ENCODE measurements around the gene STRBP. TPM values are rescaled to one million over a fixed set of nuclear protein-coding genes. Genes with fewer than 3 reads are reported as not detected.

Gene STRBP
- total RNA-seq, 1 experiment from 2014 or later = 40.3 TPM

DNA sequence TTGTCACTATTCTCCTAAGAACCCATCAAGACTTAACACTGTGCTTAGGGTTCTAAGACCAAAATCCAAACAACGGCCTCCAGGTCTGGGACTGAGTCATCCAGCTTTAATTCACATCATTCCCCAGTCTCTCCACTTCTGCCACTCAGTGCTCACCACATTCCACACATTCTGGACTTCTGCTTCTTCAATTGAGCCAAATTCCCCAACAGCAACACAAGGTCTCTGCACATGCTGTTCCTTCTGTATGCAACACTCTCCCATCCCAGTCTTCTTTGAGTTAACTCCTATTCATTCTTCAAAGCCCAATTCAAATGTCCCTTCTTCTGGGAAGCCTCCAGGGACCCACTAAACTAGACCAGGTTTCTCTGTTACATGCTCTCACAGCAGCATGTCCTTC, 137.1 kb downstream of the STRBP start:
- DNase-seq (ENCODE audit: low read depth, low spot score) (no peak), ATAC-seq (no peak)
- Histone ChIP-seq H3K9me3 (ENCODE audit: control insufficient read depth, insufficient read depth, low read depth, low read length) (no peaks in the 10 kb centered on the region), H3K4me1 (ENCODE audit: control insufficient read depth, insufficient read depth, low read length) (no peaks in the 10 kb centered on the region), H3K27me3 (ENCODE audit: control insufficient read depth, insufficient read depth, low read length) (no peaks in the 10 kb centered on the region), H3K27ac (ENCODE audit: low read length) (no peak overlapping the region), H3K36me3 (ENCODE audit: control insufficient read depth, insufficient read depth, low read length) (no peaks in the 10 kb centered on the region), H3K4me3 (ENCODE audit: low read depth in 2 of 2, low read length in 2 of 2) (no peak overlapping the region)
- intact Hi-C loops (cut with micrococcal nuclease; ENCODE audit: unreplicated experiment) = no loop called here
- CTCF ChIA-PET = no interaction called here
- TF ChIP-seq, protein P1, sequence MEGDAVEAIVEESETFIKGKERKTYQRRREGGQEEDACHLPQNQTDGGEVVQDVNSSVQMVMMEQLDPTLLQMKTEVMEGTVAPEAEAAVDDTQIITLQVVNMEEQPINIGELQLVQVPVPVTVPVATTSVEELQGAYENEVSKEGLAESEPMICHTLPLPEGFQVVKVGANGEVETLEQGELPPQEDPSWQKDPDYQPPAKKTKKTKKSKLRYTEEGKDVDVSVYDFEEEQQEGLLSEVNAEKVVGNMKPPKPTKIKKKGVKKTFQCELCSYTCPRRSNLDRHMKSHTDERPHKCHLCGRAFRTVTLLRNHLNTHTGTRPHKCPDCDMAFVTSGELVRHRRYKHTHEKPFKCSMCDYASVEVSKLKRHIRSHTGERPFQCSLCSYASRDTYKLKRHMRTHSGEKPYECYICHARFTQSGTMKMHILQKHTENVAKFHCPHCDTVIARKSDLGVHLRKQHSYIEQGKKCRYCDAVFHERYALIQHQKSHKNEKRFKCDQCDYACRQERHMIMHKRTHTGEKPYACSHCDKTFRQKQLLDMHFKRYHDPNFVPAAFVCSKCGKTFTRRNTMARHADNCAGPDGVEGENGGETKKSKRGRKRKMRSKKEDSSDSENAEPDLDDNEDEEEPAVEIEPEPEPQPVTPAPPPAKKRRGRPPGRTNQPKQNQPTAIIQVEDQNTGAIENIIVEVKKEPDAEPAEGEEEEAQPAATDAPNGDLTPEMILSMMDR (IDR thresholded peaks at IDR 0.05) = no peak
- TF ChIP-seq, protein P2, sequence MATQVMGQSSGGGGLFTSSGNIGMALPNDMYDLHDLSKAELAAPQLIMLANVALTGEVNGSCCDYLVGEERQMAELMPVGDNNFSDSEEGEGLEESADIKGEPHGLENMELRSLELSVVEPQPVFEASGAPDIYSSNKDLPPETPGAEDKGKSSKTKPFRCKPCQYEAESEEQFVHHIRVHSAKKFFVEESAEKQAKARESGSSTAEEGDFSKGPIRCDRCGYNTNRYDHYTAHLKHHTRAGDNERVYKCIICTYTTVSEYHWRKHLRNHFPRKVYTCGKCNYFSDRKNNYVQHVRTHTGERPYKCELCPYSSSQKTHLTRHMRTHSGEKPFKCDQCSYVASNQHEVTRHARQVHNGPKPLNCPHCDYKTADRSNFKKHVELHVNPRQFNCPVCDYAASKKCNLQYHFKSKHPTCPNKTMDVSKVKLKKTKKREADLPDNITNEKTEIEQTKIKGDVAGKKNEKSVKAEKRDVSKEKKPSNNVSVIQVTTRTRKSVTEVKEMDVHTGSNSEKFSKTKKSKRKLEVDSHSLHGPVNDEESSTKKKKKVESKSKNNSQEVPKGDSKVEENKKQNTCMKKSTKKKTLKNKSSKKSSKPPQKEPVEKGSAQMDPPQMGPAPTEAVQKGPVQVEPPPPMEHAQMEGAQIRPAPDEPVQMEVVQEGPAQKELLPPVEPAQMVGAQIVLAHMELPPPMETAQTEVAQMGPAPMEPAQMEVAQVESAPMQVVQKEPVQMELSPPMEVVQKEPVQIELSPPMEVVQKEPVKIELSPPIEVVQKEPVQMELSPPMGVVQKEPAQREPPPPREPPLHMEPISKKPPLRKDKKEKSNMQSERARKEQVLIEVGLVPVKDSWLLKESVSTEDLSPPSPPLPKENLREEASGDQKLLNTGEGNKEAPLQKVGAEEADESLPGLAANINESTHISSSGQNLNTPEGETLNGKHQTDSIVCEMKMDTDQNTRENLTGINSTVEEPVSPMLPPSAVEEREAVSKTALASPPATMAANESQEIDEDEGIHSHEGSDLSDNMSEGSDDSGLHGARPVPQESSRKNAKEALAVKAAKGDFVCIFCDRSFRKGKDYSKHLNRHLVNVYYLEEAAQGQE (IDR thresholded peaks at IDR 0.05; ENCODE audit: insufficient read depth in 1 of 2, low read depth in 2 of 2, low read length in 1 of 2) = no peak
- no peak for TF ChIP-seq TCF7L2 (IDR thresholded peaks at IDR 0.05; ENCODE audit: low read depth, low read length)
- no peak for TF ChIP-seq SIN3A (IDR thresholded peaks at IDR 0.05; ENCODE audit: borderline replicate concordance, insufficient read depth, low read depth, low read length)
- no peak for TF ChIP-seq POLR2AphosphoS5 (IDR thresholded peaks at IDR 0.05; ENCODE audit: low read depth, low read length)
- POLR2A ChIA-PET = no interaction called here
- in situ Hi-C loops (cut with HindIII; ENCODE audit: low pct_unique_long_range_greater_than_20kb, low sequenced_read_pairs) = no loop called here
- BruUV-seq (replicated peaks) = no TSS peak

DNA sequence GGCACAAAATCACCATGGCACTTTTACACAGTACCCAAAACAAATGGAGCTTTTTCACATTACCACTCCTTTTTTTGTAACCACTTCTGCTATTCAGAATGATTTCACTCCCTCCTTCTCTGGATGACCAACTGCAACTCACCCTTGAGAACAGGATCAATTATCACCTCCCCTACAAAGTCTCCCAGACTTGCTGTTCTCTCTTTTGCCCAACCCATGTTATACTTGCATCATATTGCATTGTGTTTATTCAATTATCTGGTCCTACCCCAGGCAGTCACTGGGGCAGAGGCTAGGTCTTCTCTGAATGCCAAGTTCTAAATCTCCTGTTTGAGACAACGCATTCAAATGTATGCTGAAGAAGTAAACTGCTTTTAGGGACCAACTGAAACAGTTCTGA, 139.0 kb downstream of the STRBP start:
- no peak overlapping the region for H3K4me3 ChIP-seq (ENCODE audit: low read depth in 2 of 2, low read length in 2 of 2)
- H3K9me3 ChIP-seq (ENCODE audit: control insufficient read depth, insufficient read depth, low read depth, low read length) = no peaks in the 10 kb centered on the region
- intact Hi-C loops (cut with micrococcal nuclease; ENCODE audit: unreplicated experiment) (no loop called here), in situ Hi-C loops (cut with HindIII; ENCODE audit: low pct_unique_long_range_greater_than_20kb, low sequenced_read_pairs) (no loop called here)
- BruUV-seq (replicated peaks) = no TSS peak
- H3K27ac ChIP-seq (ENCODE audit: low read length) = no peak overlapping the region
- DNase-seq (ENCODE audit: low read depth, low spot score) (no peak), ATAC-seq (no peak)
- TF ChIP-seq, protein P1 (IDR thresholded peaks at IDR 0.05) = no peak
- TF ChIP-seq TCF7L2 (IDR thresholded peaks at IDR 0.05; ENCODE audit: low read depth, low read length) (no peak), POLR2AphosphoS5 (IDR thresholded peaks at IDR 0.05; ENCODE audit: low read depth, low read length) (no peak), SIN3A (IDR thresholded peaks at IDR 0.05; ENCODE audit: borderline replicate concordance, insufficient read depth, low read depth, low read length) (no peak)
- TF ChIP-seq, protein P2 (IDR thresholded peaks at IDR 0.05; ENCODE audit: insufficient read depth in 1 of 2, low read depth in 2 of 2, low read length in 1 of 2) = no peak
- H3K36me3 ChIP-seq (ENCODE audit: control insufficient read depth, insufficient read depth, low read length) = no peaks in the 10 kb centered on the region; the same call in 1 of the 2 replicates
- no peaks in the 10 kb centered on the region for H3K4me1 ChIP-seq (ENCODE audit: control insufficient read depth, insufficient read depth, low read length)
- CTCF ChIA-PET = no interaction called here
- POLR2A ChIA-PET = no interaction called here
- no peaks in the 10 kb centered on the region for H3K27me3 ChIP-seq (ENCODE audit: control insufficient read depth, insufficient read depth, low read length)

Data from Panc1 (cell line).